Sigmoid colon (tissue), 4 donors: ENCODE results near the gene ASH1L.

Experiments used
- EP300 ChIP-seq, 4 donors: sonication (generic); formaldehyde crosslinking; IDR thresholded peaks; one replicate each; pipeline ENCODE4 v1.6.1; 2017; ENCODE audit warnings: antibody characterized with exemption in 4 of 4
- POLR2A ChIP-seq, 2 donors: fragments of 450-650 bp; IDR thresholded peaks; one replicate each; pipeline ENCODE4 v1.6.1; 2016; ENCODE audit warnings: antibody characterized with exemption in 2 of 2, mild to moderate bottlenecking in 2 of 2, moderate library complexity in 2 of 2
- TF ChIP-seq, protein P1 (sequence below), 4 experiments: fragments of 450-650 bp in 3 of 4; fragments of 200-600 bp in 1 of 4; IDR thresholded peaks; one replicate each; pipeline ENCODE4 v1.5.1; 2016 to 2019; ENCODE audit warnings: antibody characterized with exemption in 4 of 4, mild to moderate bottlenecking in 3 of 4, moderate library complexity in 2 of 4

DNA sequence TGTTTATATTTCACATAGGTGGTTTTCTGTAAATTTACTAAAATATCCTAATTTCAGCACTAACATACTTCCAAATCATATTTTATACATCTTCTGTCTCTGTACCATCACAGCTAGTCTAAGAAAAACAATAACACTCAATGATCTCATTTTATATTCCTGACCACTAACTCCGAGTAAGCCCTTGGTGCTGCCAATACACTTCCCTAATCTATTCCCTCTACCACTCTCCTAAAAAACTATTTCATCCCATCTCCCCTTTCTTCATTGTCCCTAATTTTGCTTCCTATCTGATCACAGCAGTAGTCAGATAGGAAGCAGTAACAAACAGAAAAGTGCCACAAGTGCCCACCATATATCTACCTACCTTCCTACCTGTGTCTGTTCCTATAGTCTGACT is 36.2 kb downstream of the ASH1L start:
- TF ChIP-seq, protein P1, sequence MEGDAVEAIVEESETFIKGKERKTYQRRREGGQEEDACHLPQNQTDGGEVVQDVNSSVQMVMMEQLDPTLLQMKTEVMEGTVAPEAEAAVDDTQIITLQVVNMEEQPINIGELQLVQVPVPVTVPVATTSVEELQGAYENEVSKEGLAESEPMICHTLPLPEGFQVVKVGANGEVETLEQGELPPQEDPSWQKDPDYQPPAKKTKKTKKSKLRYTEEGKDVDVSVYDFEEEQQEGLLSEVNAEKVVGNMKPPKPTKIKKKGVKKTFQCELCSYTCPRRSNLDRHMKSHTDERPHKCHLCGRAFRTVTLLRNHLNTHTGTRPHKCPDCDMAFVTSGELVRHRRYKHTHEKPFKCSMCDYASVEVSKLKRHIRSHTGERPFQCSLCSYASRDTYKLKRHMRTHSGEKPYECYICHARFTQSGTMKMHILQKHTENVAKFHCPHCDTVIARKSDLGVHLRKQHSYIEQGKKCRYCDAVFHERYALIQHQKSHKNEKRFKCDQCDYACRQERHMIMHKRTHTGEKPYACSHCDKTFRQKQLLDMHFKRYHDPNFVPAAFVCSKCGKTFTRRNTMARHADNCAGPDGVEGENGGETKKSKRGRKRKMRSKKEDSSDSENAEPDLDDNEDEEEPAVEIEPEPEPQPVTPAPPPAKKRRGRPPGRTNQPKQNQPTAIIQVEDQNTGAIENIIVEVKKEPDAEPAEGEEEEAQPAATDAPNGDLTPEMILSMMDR (IDR thresholded peaks at IDR 0.05), result no peak
- no peak for TF ChIP-seq EP300 (IDR thresholded peaks at IDR 0.05)
- no peak for TF ChIP-seq POLR2A (IDR thresholded peaks at IDR 0.05)
